ENCODE measurements around the gene HOXA4. TPM values are rescaled to one million over a fixed set of nuclear protein-coding genes. Genes with fewer than 3 reads are reported as not detected.

Gene HOXA4
- not detected in 2 replicates for total RNA-seq

GRCh38 chr7:27130540-27131389 is at the start of gene HOXA4:
HOXA4 (minus strand) TSS chr7:27130757; CDS start chr7:27130733, 24 bp downstream.
- intact Hi-C loops (cut with micrococcal nuclease): loop anchor here (5.0 kb wide), 1 partner anchor 33 kb away; the partner anchor contains the start of gene HOXA1

GRCh38 chr7:27179503-27180430 is 49.2 kb upstream of the HOXA4 start:
- no peak overlapping the region for H3K27ac Mint-ChIP-seq

More at GRCh38 chr7:27130540-27131389, at the start of gene HOXA4:
- DNase-seq (ENCODE audit: low spot score): peak; percentile 67
- H3K9me3 Mint-ChIP-seq: no peaks in the 10 kb centered on the region
- H3K36me3 Mint-ChIP-seq (ENCODE audit: low read depth): no peaks in the 10 kb centered on the region
- peaks cover 62% of the 10 kb centered on the region for H3K27me3 Mint-ChIP-seq (ENCODE audit: low read depth)
- peak within 1 kb of the TSS; percentile 59 for H3K4me3 Mint-ChIP-seq (ENCODE audit: low read depth)
- H3K4me1 Mint-ChIP-seq (ENCODE audit: low read depth): peaks cover 14% of the 10 kb centered on the region
- no peak within 1 kb of the TSS for H3K27ac Mint-ChIP-seq

GRCh38 chr7:27179030-27179429 is 48.5 kb upstream of the HOXA4 start:
- Mint-ChIP-seq H3K27me3 (ENCODE audit: low read depth) (peaks cover 64% of the 10 kb centered on the region), H3K4me1 (ENCODE audit: low read depth) (no peaks in the 10 kb centered on the region), H3K4me3 (ENCODE audit: low read depth) (no peak overlapping the region), H3K9me3 (no peaks in the 10 kb centered on the region), H3K27ac (no peak overlapping the region), H3K36me3 (ENCODE audit: low read depth) (no peaks in the 10 kb centered on the region)
- DNase-seq (ENCODE audit: low spot score): no peak
- intact Hi-C loops (cut with micrococcal nuclease): no loop called here

More at GRCh38 chr7:27179503-27180430, 49.2 kb upstream of the HOXA4 start:
- peak; percentile 45 for DNase-seq (ENCODE audit: low spot score)
- peaks cover 2% of the 10 kb centered on the region for H3K4me1 Mint-ChIP-seq (ENCODE audit: low read depth)
- H3K27me3 Mint-ChIP-seq (ENCODE audit: low read depth): peaks cover 63% of the 10 kb centered on the region
- no peak overlapping the region for H3K4me3 Mint-ChIP-seq (ENCODE audit: low read depth)
- intact Hi-C loops (cut with micrococcal nuclease): no loop called here
- H3K36me3 Mint-ChIP-seq (ENCODE audit: low read depth): no peaks in the 10 kb centered on the region
- H3K9me3 Mint-ChIP-seq: no peaks in the 10 kb centered on the region

GRCh38 chr7:27178366-27178765 is 47.8 kb upstream of the HOXA4 start:
- DNase-seq (ENCODE audit: low spot score): no peak
- H3K27me3 Mint-ChIP-seq (ENCODE audit: low read depth): peaks cover 61% of the 10 kb centered on the region
- H3K4me3 Mint-ChIP-seq (ENCODE audit: low read depth): no peak overlapping the region
- no peaks in the 10 kb centered on the region for H3K9me3 Mint-ChIP-seq
- intact Hi-C loops (cut with micrococcal nuclease): no loop called here
- no peaks in the 10 kb centered on the region for H3K36me3 Mint-ChIP-seq (ENCODE audit: low read depth)
- no peaks in the 10 kb centered on the region for H3K4me1 Mint-ChIP-seq (ENCODE audit: low read depth)
- H3K27ac Mint-ChIP-seq: no peak overlapping the region

GRCh38 chr7:27177795-27178320 is 47.3 kb upstream of the HOXA4 start:
- Mint-ChIP-seq H3K36me3 (ENCODE audit: low read depth) (no peaks in the 10 kb centered on the region), H3K4me1 (ENCODE audit: low read depth) (no peaks in the 10 kb centered on the region), H3K27me3 (ENCODE audit: low read depth) (peaks cover 58% of the 10 kb centered on the region), H3K9me3 (no peaks in the 10 kb centered on the region), H3K27ac (no peak overlapping the region), H3K4me3 (ENCODE audit: low read depth) (no peak overlapping the region)
- intact Hi-C loops (cut with micrococcal nuclease): no loop called here
- no peak for DNase-seq (ENCODE audit: low spot score)

GRCh38 chr7:27176962-27177794 is 46.6 kb upstream of the HOXA4 start:
- intact Hi-C loops (cut with micrococcal nuclease): no loop called here
- DNase-seq (ENCODE audit: low spot score): no peak
- no peaks in the 10 kb centered on the region for H3K9me3 Mint-ChIP-seq
- peaks cover 57% of the 10 kb centered on the region for H3K27me3 Mint-ChIP-seq (ENCODE audit: low read depth)
- H3K36me3 Mint-ChIP-seq (ENCODE audit: low read depth): no peaks in the 10 kb centered on the region
- H3K4me1 Mint-ChIP-seq (ENCODE audit: low read depth): no peaks in the 10 kb centered on the region
- H3K27ac Mint-ChIP-seq: no peak overlapping the region
- no peak overlapping the region for H3K4me3 Mint-ChIP-seq (ENCODE audit: low read depth)

GRCh38 chr7:27176524-27176845 is 45.9 kb upstream of the HOXA4 start:
- no peak overlapping the region for H3K27ac Mint-ChIP-seq
- DNase-seq (ENCODE audit: low spot score): no peak
- peaks cover 60% of the 10 kb centered on the region for H3K27me3 Mint-ChIP-seq (ENCODE audit: low read depth)
- intact Hi-C loops (cut with micrococcal nuclease): no loop called here
- H3K36me3 Mint-ChIP-seq (ENCODE audit: low read depth): no peaks in the 10 kb centered on the region
- H3K4me3 Mint-ChIP-seq (ENCODE audit: low read depth): no peak overlapping the region
- H3K4me1 Mint-ChIP-seq (ENCODE audit: low read depth): peaks cover 2% of the 10 kb centered on the region
- no peaks in the 10 kb centered on the region for H3K9me3 Mint-ChIP-seq

- no peaks in the 10 kb centered on the region for H3K9me3 Mint-ChIP-seq
- no peak overlapping the region for H3K4me3 Mint-ChIP-seq (ENCODE audit: low read depth)
- peaks cover 2% of the 10 kb centered on the region for H3K4me1 Mint-ChIP-seq (ENCODE audit: low read depth)
- H3K27ac Mint-ChIP-seq: no peak overlapping the region
- DNase-seq (ENCODE audit: low spot score): no peak
- H3K36me3 Mint-ChIP-seq (ENCODE audit: low read depth): no peaks in the 10 kb centered on the region
- H3K27me3 Mint-ChIP-seq (ENCODE audit: low read depth): peaks cover 63% of the 10 kb centered on the region
- intact Hi-C loops (cut with micrococcal nuclease): no loop called here
Observed at GRCh38 chr7:27175626-27176523, 45.3 kb upstream of the HOXA4 start.

GRCh38 chr7:27174874-27175625 is 44.5 kb upstream of the HOXA4 start:
- H3K27ac Mint-ChIP-seq: no peak overlapping the region

GRCh38 chr7:27173956-27174873 is 43.7 kb upstream of the HOXA4 start, which contains the start of gene HOXA10:
HOXA10 (minus strand) TSS chr7:27174320; CDS start chr7:27174306, 14 bp downstream.
- Mint-ChIP-seq H3K27ac (no peak within 1 kb of the TSS), H3K9me3 (no peaks in the 10 kb centered on the region), H3K4me1 (ENCODE audit: low read depth) (peaks cover 2% of the 10 kb centered on the region), H3K27me3 (ENCODE audit: low read depth) (peaks cover 62% of the 10 kb centered on the region), H3K4me3 (ENCODE audit: low read depth) (no peak within 1 kb of the TSS), H3K36me3 (ENCODE audit: low read depth) (no peaks in the 10 kb centered on the region)
- no peak for DNase-seq (ENCODE audit: low spot score)
- intact Hi-C loops (cut with micrococcal nuclease): no loop called here

More at GRCh38 chr7:27174874-27175625, 44.5 kb upstream of the HOXA4 start:
- DNase-seq (ENCODE audit: low spot score): no peak
- Mint-ChIP-seq H3K4me1 (ENCODE audit: low read depth) (peaks cover 2% of the 10 kb centered on the region), H3K4me3 (ENCODE audit: low read depth) (no peak overlapping the region), H3K36me3 (ENCODE audit: low read depth) (no peaks in the 10 kb centered on the region), H3K27me3 (ENCODE audit: low read depth) (peaks cover 65% of the 10 kb centered on the region), H3K9me3 (no peaks in the 10 kb centered on the region)
- intact Hi-C loops (cut with micrococcal nuclease): no loop called here
